ENCODE measurements around the gene CRYBG2. TPM values are rescaled to one million over a fixed set of nuclear protein-coding genes. Genes with fewer than 3 reads are reported as not detected.

CRYBG2 gene
- not detected in 2 replicates for total RNA-seq

GRCh38 chr1:26353976-26354820, at the start of gene CRYBG2:
Gene CRYBG2 (minus strand): TSS chr1:26354130. CDS start chr1:26346657, 7,473 bp downstream.

GRCh38 chr1:26372611-26373010, 18.7 kb upstream of the CRYBG2 start, which contains the start of gene ZNF683:
Gene ZNF683 (minus strand): TSS chr1:26372750. CDS start chr1:26368571, 4,179 bp downstream.

GRCh38 chr1:26317612-26318337, 36.2 kb downstream of the CRYBG2 start, which contains the start of gene CD52:
Gene CD52 (plus strand): TSS chr1:26317958. CDS start chr1:26318018, 60 bp downstream.

GRCh38 chr1:26306290-26307229, 47.4 kb downstream of the CRYBG2 start, which contains the start of gene UBXN11:
Gene UBXN11 (minus strand): TSS chr1:26306636. CDS start chr1:26302883, 3,753 bp downstream.

GRCh38 chr1:26279456-26280332, 74.2 kb downstream of the CRYBG2 start, which contains the start of gene SH3BGRL3:
Gene SH3BGRL3 (plus strand): TSS chr1:26280086. CDS start chr1:26280156, 70 bp downstream.

Other genes starting within 250 kb of the CRYBG2 start
- gene PDIK1L, start 242.3 kb downstream of the CRYBG2 start, total RNA-seq, result 2.7 and 3.0 TPM in 2 replicates
- not detected in 2 replicates for gene FAM110D, start 195.1 kb downstream of the CRYBG2 start, total RNA-seq
- gene C1orf232, start 185.2 kb downstream of the CRYBG2 start, total RNA-seq, result not detected in 2 replicates
- 33.3 and 36.2 TPM in 2 replicates for gene ZNF593, start 184.2 kb downstream of the CRYBG2 start, total RNA-seq
- not detected in 2 replicates for gene ZNF593OS, start 182.3 kb downstream of the CRYBG2 start, total RNA-seq
- 0.81 TPM in 1 of 2 replicates, not detected in the other for gene CNKSR1, start 176.6 kb downstream of the CRYBG2 start, total RNA-seq
- not detected in 2 replicates for gene CATSPER4, start 163.5 kb downstream of the CRYBG2 start, total RNA-seq
- gene CEP85, start 119.9 kb downstream of the CRYBG2 start, total RNA-seq, result 3.4 and 6.7 TPM in 2 replicates
- gene SH3BGRL3, start 74.0 kb downstream of the CRYBG2 start, total RNA-seq, result 225 and 247 TPM in 2 replicates
- 1.2 and 4.8 TPM in 2 replicates for gene UBXN11, start 47.5 kb downstream of the CRYBG2 start, total RNA-seq
- gene CD52, start 36.2 kb downstream of the CRYBG2 start, total RNA-seq, result not detected in 2 replicates
- not detected in 2 replicates for gene ZNF683, start 18.6 kb upstream of the CRYBG2 start, total RNA-seq
- gene LIN28A, start 56.7 kb upstream of the CRYBG2 start, total RNA-seq, result not detected in 2 replicates
- 39.6 and 41.2 TPM in 2 replicates for gene DHDDS, start 78.2 kb upstream of the CRYBG2 start, total RNA-seq
- gene HMGN2, start 118.3 kb upstream of the CRYBG2 start, total RNA-seq, result 178 and 185 TPM in 2 replicates
- gene RPS6KA1, start 175.6 kb upstream of the CRYBG2 start, total RNA-seq, result 2.2 and 2.6 TPM in 2 replicates